GM19328 (cell line): ENCODE measurements around the gene OTOGL.

Experiments used
- ATAC-seq: cut with Tn5 transposase; IDR thresholded peaks from one replicate; pipeline ENCODE4 v1.9.1; 2021; ENCODE audit warnings: mild to moderate bottlenecking, moderate library complexity; ENCODE audit not compliant: unreplicated experiment

The OTOGL gene

DNA sequence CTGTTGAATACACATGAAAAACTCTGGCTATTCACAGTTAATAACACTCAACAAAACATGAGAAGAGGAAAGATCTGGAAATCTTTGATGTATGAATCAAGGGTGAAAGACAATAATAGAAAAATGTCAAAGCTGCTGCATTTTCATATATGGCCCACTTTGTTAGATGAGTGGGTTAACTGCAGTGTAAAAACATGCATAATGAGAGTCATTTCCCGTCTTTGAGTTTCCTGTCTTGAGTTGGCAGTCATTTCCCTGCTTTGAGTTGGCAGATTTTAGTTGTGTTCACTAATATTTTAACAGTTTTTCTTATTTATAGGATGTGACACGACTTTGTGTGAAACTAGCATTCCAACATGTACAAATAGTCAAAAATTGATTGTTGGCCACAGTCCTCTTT, 256.8 kb downstream of the OTOGL start:
- ATAC-seq: no peak

GRCh38 chr12:80359703-80360102, 260.4 kb downstream of the OTOGL start:
- no peak for ATAC-seq

GRCh38 chr12:80364056-80364455, 264.7 kb downstream of the OTOGL start:
- no peak for ATAC-seq

DNA sequence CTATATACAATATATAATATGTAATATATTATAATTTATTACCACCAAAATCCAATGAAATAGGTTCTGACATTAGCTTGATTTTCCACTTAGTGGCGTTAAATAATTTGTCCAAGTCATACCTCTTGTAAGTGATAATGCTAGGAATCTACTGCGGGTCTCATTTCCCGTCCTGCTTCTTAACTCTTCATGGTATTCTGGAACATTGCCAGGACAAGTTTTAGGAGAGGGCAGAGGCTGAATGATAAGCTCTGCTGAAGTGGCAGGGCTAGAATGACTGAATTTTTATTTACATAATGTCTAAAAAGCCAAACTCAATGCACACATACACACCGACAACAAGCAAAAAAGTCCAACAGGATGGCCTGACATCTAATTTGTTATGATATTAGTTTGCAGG, 274.3 kb downstream of the OTOGL start:
- no peak for ATAC-seq

- ATAC-seq: no peak
Measured at GRCh38 chr12:80374615-80375014, 275.3 kb downstream of the OTOGL start.

DNA sequence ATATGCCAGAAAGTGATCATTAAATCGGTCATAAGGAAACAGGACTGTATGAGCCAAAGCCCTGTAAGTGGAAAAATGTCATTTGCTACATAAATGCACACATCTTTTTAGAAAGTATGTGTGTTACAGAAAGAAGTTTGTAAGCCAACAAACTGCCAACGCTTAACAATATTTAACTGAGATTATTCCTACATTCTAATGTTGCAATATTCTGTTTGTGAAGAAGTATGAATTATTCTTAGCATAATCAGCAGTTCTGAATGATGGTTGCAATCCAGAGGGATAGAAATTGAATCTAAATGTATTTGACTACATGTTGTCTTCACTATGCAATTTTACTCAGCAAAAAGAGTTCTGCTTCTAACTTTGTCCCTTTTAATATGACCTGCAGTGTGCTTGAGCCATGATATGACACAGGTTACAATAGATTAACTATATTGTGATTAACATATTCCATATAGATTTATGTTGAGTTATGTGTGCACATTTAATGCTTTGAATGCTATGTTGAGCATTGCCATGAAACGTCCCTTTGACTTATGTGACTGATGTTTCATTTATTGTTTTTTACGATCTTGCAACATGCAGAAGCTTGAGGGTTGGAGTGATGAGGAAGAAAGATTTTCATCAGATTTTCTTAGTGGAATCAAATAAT, 277.9 kb downstream of the OTOGL start:
- no peak for ATAC-seq

DNA sequence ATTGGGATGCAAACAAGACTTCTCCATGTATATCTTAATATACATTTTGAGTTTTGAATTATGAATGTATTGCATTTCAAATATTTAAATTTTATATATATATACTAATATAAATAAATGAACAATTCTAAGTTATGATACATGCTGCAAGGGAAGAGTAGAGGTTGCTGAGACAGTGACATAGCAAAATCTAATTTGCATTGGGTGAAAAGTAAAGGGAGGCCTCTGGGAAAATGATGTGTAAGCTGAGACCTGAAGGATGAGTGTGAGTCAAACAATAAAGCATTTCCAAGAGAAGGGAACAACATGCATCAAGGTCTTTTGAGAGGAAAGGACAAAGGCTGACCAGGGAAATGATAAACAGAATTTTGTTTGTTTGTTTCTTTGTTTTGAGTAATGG, 281.8 kb downstream of the OTOGL start:
- no peak for ATAC-seq

GRCh38 chr12:80382254-80382653, 282.9 kb downstream of the OTOGL start:
- ATAC-seq: no peak

DNA sequence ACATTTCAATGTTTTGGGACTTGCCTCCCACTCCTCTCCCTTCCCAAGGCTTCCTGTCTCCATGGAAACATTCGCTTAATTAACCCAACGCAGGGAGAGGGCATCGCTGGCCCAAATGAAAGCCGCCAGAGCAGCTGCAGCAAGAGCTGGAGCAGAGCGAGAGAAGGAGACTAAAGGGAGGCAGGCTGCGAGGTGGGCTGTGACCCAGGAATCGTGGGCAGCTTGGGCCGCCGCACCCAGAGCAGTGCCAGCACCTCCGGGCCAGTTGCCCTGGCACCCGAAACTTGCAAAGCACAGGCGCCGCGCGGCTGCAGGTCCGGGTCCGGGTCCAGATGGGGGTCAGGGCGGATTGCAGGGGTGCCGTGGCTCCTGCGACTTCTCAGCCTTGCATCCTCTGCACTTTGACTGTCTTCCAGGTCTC, 301.2 kb downstream of the OTOGL start:
- no peak for ATAC-seq

GRCh38 chr12:80401191-80401590, 301.9 kb downstream of the OTOGL start:
- no peak for ATAC-seq

GRCh38 chr12:80404629-80405028, 305.3 kb downstream of the OTOGL start:
- ATAC-seq: no peak

- ATAC-seq: no peak
Measured at GRCh38 chr12:80406253-80406652, 306.9 kb downstream of the OTOGL start.

GRCh38 chr12:80411787-80412186, 312.4 kb downstream of the OTOGL start:
- ATAC-seq: no peak

DNA sequence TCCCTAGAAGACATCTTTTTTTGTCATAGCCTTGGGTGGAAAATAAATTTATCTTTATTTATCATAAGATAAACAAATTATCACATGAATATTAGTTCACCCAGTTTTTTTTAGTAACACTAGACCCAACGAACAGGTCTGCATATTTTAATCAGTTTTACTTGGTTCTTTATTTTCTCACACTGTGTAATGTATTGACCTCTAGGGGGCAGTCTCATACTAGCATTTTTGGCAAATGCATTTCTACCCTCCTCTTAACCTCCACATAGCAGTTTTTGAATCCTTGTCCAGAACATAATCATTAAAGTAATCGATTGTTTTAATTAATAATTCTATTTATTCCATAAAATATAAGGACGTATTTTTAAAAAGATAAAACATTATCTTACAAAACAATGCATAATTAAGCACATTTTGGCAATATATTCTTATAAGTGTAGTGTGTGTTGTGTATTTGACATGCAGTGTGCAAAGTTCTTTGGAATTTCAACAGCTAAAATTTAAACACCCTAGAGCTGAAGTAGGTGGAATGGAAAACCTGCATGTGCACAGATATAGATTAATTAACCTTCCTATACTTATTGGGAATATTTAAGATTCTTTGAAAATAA, 313.1 kb downstream of the OTOGL start:
- ATAC-seq: peak; percentile 81

DNA sequence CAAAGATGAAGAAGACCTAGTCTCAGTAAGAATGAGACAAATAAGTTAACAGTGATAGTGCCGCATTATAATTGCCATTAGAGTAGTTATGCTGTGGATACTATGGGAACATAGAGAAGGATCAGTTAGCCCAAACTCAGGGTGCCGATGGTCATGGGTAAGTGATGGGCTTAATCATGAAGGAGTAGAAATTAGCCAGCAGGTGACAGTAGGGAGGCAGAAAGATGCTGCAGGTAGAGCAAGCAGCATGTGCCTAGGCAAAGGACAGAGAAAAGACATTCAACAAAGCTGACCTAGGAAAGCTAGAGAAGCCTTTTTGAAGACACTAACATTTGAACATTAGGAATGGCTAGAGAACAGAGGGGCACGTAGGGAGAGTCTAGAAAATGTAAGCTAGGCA, 314.1 kb downstream of the OTOGL start:
- no peak for ATAC-seq

DNA sequence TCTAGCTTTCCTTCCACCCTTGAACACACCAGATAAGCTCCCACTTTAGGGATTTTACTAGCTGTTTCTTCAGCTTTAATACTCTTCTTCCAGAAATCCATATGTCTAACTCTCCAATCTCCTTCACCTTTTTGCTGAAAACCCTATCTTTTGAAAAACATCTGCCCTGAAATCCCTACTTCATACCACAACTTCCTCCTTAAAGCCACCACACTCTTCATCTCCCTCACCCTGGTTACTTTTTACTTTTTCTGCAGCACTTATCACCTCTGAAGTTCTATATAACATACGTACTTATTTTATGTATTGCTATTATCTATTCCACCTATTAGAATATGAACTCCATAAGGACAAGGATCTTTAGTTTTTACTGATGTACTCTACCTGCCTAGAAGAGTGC, 316.1 kb downstream of the OTOGL start:
- ATAC-seq: no peak

DNA sequence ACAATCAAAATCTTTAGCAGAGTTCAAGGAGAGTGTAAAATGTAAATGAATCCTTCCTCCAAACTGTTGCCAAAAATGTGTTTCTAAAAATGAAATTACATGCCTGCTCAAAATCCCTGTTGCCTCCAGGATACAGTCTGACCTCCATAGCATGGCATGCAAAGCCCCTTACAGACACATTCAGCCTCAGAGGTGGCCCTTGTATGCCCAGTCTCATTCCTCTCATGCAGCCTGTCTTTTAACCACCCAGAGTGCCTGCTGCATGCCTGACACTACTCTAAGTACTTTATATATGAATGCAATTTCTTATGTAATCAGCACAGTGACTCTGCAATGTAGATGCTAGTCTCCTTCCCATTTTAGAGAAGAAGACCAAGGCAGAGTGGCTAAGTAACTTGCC, 320.3 kb downstream of the OTOGL start:
- ATAC-seq: no peak

GRCh38 chr12:80420075-80420474, 320.7 kb downstream of the OTOGL start:
- no peak for ATAC-seq

DNA sequence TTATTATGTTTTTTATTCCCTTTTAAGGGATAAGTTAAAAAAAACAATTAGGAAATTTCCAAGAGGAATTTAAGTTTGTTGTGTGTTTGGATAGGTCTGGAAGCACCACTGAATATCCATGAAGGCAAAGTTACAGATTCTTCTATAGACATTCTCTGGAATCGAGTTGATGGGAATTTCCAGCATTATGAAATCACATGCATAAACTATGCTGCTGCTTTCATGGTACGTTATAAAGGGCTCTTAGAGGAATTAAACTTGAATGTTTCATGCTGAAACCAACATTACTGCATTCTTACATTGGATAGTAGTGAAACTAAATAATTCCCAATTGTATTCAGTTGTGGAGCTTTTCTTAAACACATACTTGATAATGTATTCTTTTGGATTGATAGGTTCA, 323.2 kb downstream of the OTOGL start:
- ATAC-seq: no peak
